EL (cell line): Measurements from ENCODE around the gene MPEG1.

Experiments used
- DNase-seq: peaks from one replicate; pipeline ENCODE4 v3.0.0-alpha.2; 2016

MPEG1 gene

GRCh38 chr11:59187035-59187434 is 25.7 kb downstream of the MPEG1 start:
- no peak for DNase-seq

- DNase-seq, result peak; percentile 30
Observed at GRCh38 chr11:59186130-59186594, 26.6 kb downstream of the MPEG1 start.

- DNase-seq, result no peak
Observed at GRCh38 chr11:59185386-59185945, 27.3 kb downstream of the MPEG1 start.

GRCh38 chr11:59184691-59185339 is 27.9 kb downstream of the MPEG1 start:
- no peak for DNase-seq

- no peak for DNase-seq
Observed at GRCh38 chr11:59183771-59184170, 29.0 kb downstream of the MPEG1 start.

- no peak for DNase-seq
Observed at GRCh38 chr11:59182457-59183151, 30.1 kb downstream of the MPEG1 start.

- no peak for DNase-seq
Observed at GRCh38 chr11:59181746-59182456, 30.8 kb downstream of the MPEG1 start.

GRCh38 chr11:59180907-59181306 is 31.8 kb downstream of the MPEG1 start:
- DNase-seq, result no peak

GRCh38 chr11:59180168-59180776 is 32.5 kb downstream of the MPEG1 start:
- no peak for DNase-seq

GRCh38 chr11:59179121-59179520 is 33.6 kb downstream of the MPEG1 start:
- no peak for DNase-seq

- no peak for DNase-seq
Observed at GRCh38 chr11:59178402-59178801, 34.3 kb downstream of the MPEG1 start.

- DNase-seq, result no peak
Observed at GRCh38 chr11:59176330-59176729, 36.4 kb downstream of the MPEG1 start.

- no peak for DNase-seq
Observed at GRCh38 chr11:59175091-59175501, 37.6 kb downstream of the MPEG1 start.

GRCh38 chr11:59174664-59175033 is 38.1 kb downstream of the MPEG1 start:
- DNase-seq, result peak; percentile 67

- peak; percentile 33 for DNase-seq
Observed at GRCh38 chr11:59173964-59174663, 38.6 kb downstream of the MPEG1 start.

- peak; percentile 38 for DNase-seq
Observed at GRCh38 chr11:59173080-59173963, 39.4 kb downstream of the MPEG1 start.

- DNase-seq, result no peak
Observed at GRCh38 chr11:59172345-59173079, 40.2 kb downstream of the MPEG1 start.

GRCh38 chr11:59171508-59172322 is 41.0 kb downstream of the MPEG1 start, which contains the start of gene DTX4:
DTX4 (plus strand) TSS chr11:59172132; CDS start chr11:59172596, 464 bp downstream.
- DNase-seq, result peak; percentile 86

- DNase-seq, result no peak
Observed at GRCh38 chr11:59164028-59164427, 48.7 kb downstream of the MPEG1 start.
